GM19351 (cell line): ENCODE measurements around the gene ZNF134.

ENCODE experiments used
- ATAC-seq: cut with Tn5 transposase; IDR thresholded peaks from one replicate; pipeline ENCODE4 v1.9.1; 2021; ENCODE audit warnings: mild to moderate bottlenecking, moderate library complexity; ENCODE audit not compliant: unreplicated experiment

ZNF134 gene

DNA sequence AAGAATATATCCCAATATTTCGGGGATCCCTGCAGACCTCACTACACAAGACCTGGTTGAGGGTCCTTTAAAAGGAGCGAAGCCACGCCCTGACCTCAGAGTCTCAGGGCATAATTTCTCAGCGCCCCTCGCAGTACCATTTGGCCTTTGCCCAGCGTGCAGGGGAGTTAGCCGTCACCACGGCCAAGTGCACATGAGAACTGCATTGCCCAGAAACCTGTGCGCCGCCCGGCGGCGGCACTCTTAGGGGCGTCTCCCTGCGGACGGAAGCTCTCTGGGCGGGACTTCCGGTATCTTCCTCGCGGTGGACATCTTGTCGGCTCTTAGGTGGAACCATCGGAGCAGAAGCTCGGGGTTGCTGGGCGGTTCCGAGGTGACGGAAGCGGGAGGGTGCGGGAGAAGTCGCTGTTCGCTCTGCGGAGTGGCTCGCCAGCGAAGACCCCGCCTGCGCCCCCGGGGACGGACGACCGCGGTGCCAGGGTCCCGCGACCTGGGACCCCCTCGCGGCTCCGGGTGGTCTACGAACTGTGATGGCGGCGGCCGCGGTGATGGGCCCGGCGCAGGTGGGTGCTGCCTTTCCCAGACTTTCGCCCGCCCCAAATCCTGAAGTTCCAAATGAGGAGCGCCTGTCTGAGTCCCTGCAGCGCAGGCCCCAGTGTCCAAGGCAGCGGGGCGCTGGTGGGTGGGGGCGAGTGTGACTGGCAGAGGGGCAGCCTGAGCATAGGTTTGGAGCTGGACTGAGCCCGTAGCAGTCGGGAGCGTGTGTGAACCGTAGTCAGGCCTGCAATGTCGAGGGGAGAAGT lies at the start of gene ZNF134:
Gene ZNF134 (plus strand): TSS at position 302 of the 803 bp plus-strand sequence. CDS start 5,227 bp downstream, outside the sequence.
- ATAC-seq: peak; percentile 97

DNA sequence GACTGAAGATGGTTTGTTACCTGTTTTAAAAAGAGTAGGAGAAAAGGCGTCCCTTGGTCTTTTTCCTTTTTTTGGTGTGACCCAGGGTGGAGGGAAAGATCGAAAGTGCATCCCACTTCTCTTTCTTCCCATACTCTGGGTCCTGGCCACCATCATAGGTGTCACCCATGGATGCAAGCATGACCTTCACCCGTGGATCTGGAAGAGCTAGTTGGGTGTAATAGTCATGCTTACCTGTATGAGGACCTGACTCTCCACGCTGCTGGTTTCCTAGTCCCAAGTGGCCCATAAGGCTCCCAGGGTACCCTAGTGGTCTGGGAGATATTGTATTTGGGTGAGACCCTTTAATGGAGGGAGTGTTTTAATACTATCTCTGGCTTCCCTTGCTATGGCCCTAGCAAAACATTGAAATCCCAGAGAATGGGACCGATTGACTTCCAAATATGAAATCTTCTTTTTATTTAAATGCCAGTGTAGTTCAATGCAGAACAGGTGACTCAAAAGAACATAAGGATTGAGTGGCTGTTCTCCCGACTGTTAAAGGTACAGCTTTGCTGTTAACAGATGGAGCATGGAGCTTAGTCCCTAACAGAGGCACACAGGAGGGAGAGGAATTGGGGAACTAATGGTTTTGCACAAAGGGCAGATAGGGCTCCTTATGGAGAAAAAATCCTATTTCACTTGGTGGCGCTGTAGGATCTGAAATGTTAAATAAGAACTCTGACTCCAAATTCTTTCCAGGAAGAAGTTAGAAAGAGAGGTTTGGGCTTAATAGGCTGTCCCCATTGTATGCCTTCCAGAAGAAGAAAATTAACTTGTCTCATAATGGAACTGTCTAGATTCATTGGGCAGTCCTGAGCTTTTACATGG lies 47.4 kb upstream of the ZNF134 start:
- no peak for ATAC-seq

DNA sequence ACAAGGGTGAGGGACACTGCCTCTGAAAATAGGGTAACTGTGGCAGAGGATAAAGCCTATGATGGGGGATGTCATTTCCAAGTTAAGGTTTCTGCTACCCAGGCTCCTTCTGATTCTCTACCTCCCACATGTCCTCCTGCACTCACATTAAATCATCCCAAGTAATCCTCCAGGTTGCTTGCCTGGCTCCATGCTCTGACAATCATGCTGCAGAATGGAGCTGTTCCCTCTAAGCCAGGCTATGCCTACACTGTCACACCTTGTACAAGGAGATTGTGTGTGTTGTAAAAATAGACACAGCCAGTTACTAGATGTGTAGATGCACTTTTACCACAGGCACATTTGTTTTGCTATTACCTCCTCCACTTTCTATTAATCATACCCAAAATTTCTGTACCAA lies 43.3 kb upstream of the ZNF134 start:
- no peak for ATAC-seq

DNA sequence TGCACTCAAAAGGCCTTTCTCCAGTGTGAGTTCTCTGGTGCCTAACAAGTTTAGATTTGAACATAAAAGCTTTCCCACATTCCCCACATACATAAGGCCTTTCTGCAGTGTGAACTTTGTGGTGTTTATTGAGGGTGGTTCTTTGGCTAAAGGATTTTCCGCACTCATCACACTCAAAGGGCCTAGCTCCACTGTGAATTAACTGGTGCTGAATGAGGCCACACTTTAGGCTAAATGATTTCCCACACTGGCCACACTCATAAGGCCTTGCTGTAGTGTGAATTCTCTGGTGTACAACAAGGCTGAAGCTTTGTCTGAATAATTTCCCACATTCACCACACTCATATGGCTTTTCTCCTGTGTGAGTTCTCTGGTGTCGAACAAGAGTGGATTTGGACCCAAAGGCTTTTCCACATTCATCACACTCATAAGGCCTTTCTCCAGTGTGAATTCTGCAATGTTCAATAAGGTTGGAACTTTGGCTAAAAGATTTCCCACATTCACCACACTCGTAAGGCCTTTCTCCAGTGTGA lies 41.6 kb upstream of the ZNF134 start:
- ATAC-seq: no peak

DNA sequence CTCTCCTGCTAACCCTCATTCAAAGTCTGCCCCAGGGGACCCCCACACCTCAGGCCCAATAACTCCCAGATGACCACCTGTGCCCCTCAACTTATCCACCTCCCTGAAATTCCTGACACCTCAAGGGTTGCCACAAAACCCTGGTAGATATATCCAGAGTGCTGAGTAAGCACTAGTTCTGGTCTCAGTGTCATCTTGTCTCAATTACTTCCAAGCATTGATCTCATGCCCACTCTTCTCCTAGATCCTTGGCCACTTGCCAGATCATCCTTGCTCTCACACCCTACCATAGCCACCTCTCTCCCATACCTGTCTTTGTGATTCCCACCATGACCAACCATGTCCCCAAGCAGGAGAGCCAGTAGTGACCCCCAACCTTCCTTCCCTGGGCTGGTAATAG lies 37.4 kb upstream of the ZNF134 start:
- no peak for ATAC-seq

DNA sequence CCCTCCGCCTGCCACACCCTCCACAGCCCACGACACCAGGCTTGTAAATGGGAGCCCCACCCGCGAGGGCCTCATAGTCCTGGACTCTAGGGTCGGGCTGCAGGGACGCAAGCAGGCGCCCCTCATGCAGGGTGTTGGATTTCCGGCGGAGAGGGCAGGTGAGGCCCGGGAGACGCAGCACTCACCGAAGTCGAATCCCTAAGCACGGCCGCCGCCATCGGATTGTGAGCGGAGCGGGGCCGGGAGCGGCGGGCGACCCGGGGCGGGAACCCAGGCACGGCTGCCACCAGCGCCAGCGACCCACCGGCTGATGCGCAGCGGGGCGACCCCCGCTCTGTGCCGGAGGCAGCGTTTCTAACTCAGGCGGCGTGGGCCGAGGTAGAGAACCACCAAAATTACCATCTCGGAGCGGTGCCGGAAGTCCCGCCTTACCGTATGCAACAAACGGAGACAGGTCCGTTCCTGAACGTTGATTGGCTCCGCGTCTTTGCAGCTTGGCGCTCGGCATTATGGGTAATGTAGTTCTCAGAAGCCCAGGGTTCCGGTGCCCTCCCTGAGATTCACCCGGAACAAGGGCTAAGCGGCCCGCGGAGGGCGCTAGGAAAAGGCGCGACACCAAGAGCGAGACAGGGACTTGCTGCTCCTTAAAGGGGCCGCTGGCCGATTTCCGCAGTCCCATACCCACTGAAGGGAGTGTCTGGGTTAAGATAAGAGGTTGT lies 35.4 kb upstream of the ZNF134 start, which contains the start of gene ZNF416:
Gene ZNF416 (minus strand): TSS at position 425 of the 719 bp plus-strand sequence. CDS start 207 bp downstream, at position 218.
- peak; percentile 95 for ATAC-seq

DNA sequence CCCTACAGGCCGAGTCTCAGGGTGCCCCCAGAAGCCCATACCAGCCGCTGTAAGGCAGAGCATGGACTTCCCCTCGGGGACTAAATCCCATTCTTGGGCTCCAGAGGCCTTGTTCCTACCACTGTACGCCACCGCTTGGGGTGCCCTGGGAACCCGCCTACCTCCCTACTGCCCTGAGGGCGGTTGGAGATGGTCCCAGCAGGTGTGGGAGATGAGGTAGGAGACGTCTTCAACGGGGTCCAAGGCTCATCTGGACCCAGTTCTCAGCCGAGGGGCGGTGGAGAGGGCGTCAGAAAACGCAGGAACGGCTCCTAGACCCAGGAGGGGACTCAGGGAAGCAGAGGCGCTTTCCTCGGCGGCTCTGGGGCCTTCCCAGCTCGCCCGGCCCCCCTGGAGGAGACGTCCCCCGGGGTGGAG lies 30.9 kb upstream of the ZNF134 start:
- no peak for ATAC-seq

DNA sequence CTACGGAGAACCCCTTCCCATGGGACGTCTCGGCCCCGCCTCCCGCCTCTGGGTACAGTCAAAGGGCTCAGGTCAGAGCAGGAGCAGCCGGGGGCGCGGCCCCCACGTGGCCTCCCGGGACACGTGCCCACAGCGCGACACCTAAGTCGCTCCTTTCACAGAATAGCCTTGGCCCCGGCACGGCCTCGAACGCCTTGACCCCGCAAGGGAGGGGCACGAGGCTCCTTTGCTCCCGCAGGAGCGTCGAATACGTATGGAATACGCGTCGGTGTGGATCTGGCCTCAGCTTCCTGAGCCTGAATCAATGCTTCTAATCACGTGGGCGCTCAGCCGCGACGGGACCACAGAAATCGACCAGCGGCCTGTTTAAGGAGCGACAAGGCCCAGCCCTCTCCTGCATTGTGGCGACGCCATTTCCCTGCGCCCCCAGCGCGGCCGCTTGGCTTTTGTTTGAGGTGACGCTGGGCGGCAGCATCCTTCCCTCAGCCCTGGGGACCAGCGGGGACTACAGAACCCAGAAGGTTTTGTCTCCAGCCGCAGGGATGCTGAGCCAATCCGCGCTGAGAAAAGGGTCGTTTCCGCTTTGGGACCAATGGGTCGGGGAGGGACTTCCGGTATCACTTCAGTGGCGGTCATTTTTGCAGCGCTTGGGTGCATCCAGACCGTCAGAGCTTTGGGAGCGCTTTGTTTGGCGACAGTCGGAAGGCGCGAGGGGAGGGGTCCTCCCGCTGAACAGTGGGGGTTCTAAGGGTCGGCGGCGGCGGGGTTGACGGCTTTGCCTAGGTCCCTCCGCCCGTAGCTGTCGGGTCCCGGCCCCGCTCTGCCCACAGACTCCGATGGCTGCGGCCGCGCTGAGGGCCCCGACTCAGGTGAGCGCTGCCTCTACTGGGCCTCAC lies 30.3 kb upstream of the ZNF134 start, which contains the start of gene ZIK1:
Gene ZIK1 (plus strand): TSS at position 625 of the 896 bp plus-strand sequence. CDS start 212 bp downstream, at position 837.
- ATAC-seq: peak; percentile 67

DNA sequence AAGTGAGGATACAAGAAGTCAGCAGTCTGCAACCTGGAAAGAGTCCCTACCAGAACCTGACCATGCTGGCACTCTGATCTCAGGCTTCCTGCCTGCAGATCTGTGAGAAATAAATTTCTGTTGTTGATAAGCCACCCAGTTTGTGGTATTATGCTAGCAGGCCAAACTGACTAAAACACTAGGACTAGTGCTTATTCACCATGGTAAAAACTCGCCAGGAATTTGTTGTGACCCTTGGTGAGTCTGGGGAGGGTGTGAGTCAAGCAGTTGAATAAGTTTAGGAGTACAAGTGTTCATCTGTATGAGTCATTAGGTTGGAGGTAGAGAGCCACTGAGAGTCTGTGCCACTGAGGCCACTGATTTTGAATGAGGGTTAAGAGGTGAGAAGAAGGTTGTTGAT lies 26.5 kb upstream of the ZNF134 start:
- ATAC-seq: no peak

DNA sequence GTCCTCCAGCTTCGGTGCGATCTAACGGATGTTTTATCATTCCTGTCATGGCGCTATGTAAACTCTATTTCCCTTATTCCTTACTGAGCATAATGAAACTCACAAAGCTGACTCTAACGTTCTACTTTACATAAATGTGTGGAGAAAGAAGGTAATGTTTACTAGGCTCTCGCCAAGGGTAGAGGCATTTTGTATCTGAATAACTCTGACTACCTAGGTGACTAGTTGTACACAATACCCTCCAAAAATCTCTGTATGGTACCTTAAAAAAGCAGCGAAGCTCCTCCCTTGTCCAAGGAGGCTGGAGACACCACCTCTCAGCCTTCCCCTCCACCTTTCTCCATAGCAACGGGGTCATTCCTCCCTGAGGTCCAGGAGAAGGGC lies 14.7 kb upstream of the ZNF134 start:
- ATAC-seq: peak; percentile 9

DNA sequence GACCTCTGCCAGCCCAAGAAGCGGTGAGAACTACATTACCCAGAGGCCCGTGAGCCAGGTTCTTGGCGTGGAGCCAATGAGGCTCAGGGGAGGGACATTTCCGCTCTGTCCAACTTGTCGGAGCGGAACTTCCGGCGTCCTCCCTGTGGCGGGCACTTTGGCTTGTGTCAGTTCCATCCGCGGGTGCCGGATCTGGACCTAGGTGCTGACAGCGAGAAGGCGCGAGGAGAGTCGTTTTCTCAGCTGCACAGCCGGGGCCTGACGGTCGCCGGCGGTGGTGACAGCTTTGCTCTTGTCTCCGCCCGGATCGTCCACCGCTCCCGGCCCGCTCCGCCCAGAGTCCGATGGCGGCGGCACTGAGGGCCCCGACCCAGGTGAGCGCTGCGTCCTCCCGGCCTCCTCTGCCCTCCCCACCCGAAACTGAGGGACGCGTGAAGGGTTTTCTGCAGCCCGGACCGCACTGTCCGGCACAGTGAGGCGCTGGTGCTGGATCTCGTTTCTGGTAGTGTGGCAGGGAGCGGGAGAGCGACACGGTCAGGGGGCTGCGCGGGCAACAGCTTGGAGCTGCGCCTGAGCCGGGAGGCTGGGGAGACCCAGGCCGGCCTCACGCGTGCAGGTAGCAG lies 14.2 kb upstream of the ZNF134 start, which contains the start of gene ZNF530:
Gene ZNF530 (plus strand): TSS at position 125 of the 623 bp plus-strand sequence. CDS start 4,461 bp downstream, outside the sequence.
- peak; percentile 98 for ATAC-seq

DNA sequence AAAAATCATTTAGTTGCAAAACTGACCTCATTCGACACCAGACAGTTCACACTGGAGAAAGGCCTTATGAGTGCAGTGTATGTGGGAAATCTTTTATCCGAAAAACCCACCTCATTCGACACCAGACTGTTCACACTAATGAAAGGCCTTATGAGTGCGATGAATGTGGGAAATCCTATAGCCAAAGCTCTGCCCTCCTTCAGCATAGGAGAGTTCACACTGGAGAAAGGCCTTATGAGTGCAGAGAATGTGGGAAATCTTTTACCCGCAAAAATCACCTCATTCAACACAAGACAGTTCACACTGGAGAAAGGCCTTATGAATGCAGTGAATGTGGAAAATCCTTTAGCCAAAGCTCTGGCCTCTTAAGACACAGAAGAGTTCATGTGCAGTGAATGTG lies 7.1 kb upstream of the ZNF134 start:
- ATAC-seq: no peak

DNA sequence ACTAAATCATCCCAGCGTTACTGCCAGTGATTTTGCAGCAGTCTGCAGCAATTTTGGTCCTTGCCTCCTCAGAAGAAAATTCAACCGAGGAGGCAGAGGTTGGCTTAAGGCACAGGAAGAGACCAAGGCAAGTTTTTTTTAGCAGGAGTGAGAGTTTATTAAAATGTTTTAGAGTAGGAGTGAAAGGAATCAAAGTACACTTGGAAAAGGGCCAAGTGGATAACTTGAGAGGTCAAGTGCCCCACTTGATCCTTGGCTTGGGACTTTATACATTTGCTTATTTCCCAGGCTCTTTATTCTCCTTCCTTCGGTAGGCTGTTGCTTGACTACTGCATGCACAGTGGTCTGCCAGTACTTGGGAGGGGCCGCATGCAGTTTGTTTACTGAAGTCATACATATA lies 2.9 kb upstream of the ZNF134 start:
- no peak for ATAC-seq

DNA sequence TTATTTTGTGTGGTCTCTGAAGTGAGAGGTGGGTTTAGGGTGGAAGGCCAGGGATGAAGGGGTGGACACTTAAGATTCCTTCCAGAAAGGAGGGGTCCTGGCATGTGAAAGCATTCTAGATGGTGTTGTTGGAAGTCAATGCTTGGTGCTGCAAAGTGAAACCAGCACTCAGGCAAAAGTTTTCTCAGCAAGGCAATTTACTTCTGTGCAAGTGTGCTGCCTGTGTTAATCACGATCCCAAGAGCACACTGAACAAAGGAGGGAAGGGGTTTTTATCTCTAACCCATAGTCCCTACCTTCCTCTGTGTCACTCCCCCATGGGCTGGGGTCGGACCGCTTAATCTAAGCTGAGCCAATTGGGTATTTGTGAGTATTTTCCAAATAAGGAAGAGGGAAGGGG lies 1.3 kb downstream of the ZNF134 start:
- ATAC-seq: no peak

DNA sequence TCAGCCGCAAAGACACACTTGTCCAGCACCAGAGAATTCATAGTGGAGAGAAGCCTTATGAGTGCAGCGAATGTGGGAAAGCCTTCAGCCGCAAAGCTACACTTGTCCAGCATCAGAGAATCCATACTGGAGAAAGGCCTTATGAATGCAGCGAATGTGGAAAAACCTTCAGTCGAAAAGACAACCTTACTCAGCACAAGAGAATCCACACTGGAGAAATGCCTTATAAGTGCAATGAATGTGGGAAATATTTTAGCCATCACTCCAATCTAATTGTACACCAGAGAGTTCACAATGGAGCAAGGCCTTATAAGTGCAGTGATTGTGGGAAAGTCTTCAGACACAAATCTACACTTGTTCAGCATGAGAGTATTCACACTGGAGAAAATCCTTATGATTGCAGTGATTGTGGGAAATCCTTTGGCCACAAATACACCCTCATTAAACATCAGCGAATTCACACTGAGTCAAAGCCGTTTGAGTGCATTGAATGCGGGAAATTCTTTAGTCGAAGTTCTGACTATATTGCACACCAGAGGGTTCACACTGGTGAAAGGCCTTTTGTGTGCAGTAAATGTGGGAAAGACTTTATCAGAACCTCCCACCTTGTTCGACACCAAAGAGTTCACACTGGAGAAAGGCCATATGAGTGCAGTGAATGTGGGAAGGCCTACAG lies 6.8 kb downstream of the ZNF134 start:
- no peak for ATAC-seq

DNA sequence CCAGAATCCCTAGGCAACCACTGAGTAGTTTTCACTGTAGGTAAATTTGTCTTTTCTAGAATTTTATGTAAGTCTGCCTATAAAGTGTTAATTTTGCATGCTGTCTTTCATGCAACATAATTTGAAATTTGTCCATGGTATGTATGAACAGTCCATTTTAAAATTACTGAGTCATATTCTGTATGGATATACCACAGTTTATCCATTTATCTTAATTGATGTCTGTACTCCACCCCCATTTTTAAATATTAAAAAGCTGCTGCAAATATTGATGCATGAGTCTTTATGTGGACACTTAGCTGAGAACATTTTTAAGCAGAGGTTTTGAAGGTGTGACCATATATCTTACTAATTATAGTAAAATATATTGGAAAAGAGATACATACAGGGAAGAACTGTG lies 9.0 kb downstream of the ZNF134 start:
- no peak for ATAC-seq

DNA sequence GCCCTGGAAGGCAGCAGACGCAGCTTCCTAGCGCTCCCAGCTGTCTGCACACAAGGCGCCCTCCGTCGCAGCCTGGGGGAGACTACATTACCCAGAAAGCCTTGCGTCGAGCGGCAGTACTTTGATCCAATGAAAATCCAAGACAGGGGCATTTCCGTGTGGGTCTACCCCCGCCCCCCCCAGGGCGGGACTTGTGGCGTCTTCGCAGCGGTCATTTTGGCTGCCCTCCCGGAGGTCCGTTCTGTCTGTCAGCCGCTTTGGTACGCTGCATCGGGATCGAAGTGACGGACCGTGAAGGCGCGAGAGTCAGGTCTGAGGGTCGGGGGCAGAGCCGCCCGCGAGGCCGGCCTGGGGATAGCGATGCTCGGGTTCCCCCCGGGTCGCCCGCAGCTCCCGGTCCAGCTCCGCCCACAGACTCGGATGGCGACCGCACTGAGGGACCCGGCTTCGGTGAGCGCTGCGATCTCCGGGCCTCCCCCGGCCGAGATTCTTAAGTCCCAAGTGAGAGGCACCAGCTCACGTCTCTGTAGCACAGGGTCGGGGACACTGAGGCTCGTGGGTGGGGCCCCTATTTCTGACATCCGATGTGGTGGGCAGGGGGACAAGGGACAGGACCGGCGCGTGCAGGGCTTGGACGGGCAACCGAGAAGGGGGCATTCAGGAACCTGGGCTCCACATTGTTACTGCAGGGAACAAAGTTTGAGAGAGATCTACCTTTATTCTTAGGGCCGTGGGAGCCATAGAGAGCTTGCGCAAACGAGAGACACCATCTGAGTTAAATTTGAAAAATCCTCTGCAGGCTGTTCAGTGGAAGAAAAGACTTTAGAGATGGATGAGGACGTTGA lies 19.2 kb downstream of the ZNF134 start, which contains the start of gene ZNF211:
Gene ZNF211 (plus strand): TSS at position 182 of the 845 bp plus-strand sequence. CDS start 179 bp downstream, at position 361.
- ATAC-seq: peak; percentile 97

DNA sequence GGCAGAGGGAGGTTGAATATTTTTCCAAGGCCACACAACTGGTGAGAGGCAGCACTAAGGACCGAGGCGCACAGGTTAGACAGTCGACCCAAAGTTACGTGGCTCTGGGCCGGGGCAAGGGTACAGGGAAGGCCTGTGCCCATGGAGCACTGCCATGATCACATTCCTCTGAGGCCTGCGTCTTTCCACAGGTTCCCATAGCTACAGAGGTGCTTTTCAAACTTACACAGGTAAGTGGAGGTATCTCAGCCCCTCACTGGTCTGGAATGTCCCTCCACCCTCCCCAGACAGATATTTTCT lies 19.7 kb downstream of the ZNF134 start:
- ATAC-seq: no peak
